ENCODE data around the gene PPP1R9B.

The PPP1R9B gene

DNA sequence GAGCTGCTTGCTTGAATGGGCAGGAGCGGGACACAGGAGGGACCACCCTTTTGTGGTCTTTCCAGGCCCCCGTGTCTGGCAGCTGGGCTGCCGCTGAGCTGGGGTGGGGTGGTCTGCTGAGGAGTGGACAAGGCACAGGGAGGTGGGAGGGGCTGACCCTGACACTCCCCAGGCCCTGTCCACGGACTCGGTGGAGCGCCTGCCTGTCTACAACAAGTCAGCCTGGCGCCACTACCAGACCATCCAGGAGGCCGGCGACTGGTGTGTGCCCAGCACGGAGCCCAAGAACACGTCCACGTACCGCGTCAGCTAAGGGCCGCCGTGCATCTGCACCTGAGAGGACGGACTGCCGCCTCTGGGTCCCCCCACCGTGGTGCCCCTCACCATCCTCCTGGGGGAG, 40.7 kb downstream of the PPP1R9B start:
- ATAC-seq (ENCODE audit: insufficient read depth, low read depth) = no peak
- Histone ChIP-seq H3K4me1 (ENCODE audit: insufficient read depth, low read length) (no peaks in the 10 kb centered on the region), H3K27me3 (ENCODE audit: insufficient read depth, low read length, poor library complexity) (no peaks in the 10 kb centered on the region), H3K27ac (ENCODE audit: low read length) (no peak overlapping the region), H3K4me3 (ENCODE audit: low read depth in 1 of 2, low read length in 2 of 2) (no peak overlapping the region), H3K9ac (ENCODE audit: low read depth, low read length) (no peak overlapping the region), H2AFZ (ENCODE audit: low read depth, low read length) (no peak overlapping the region), H4K20me1 (ENCODE audit: insufficient read depth, low read length) (no peaks in the 10 kb centered on the region; the same call in 1 of the 2 replicates), H3K4me2 (ENCODE audit: insufficient read depth, low read length) (no peak overlapping the region), H3K36me3 (ENCODE audit: insufficient read depth, low read length) (no peaks in the 10 kb centered on the region), H3K79me2 (ENCODE audit: insufficient read depth, low read length) (no peaks in the 10 kb centered on the region), H3K9me3 (ENCODE audit: insufficient read depth, low read length, severe bottlenecking) (no peaks in the 10 kb centered on the region)
- no peak for DNase-seq
- TF ChIP-seq EZH2 (IDR thresholded peaks at IDR 0.05; ENCODE audit: borderline replicate concordance, low read depth, low read length, severe bottlenecking) = no peak
- TF ChIP-seq, protein P1, sequence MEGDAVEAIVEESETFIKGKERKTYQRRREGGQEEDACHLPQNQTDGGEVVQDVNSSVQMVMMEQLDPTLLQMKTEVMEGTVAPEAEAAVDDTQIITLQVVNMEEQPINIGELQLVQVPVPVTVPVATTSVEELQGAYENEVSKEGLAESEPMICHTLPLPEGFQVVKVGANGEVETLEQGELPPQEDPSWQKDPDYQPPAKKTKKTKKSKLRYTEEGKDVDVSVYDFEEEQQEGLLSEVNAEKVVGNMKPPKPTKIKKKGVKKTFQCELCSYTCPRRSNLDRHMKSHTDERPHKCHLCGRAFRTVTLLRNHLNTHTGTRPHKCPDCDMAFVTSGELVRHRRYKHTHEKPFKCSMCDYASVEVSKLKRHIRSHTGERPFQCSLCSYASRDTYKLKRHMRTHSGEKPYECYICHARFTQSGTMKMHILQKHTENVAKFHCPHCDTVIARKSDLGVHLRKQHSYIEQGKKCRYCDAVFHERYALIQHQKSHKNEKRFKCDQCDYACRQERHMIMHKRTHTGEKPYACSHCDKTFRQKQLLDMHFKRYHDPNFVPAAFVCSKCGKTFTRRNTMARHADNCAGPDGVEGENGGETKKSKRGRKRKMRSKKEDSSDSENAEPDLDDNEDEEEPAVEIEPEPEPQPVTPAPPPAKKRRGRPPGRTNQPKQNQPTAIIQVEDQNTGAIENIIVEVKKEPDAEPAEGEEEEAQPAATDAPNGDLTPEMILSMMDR (IDR thresholded peaks at IDR 0.05; ENCODE audit: borderline replicate concordance, extremely low read depth, low read length, poor library complexity, severe bottlenecking) = no peak

DNA sequence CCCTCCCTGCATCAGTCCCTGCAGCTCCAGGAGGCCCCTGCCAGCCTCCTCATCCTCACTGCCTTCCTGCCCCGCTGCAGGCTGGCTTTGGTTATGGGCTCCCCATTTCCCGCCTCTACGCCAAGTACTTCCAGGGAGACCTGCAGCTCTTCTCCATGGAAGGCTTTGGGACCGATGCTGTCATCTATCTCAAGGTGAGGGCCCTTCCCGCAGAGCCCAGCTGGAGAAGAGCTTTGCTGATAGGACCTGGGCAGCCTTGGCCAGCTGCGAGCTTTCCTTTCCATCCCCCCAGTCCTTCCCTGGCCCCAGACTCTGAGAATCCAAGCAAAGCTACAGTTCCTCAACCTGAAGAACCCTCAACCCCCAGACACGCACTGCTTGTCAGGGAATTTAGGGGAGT, 41.3 kb downstream of the PPP1R9B start:
- H3K9me3 ChIP-seq (ENCODE audit: insufficient read depth, low read length, severe bottlenecking) = no peaks in the 10 kb centered on the region
- no peak overlapping the region for H2AFZ ChIP-seq (ENCODE audit: low read depth, low read length)
- no peak overlapping the region for H3K4me3 ChIP-seq (ENCODE audit: low read depth in 1 of 2, low read length in 2 of 2)
- no peak for TF ChIP-seq EZH2 (IDR thresholded peaks at IDR 0.05; ENCODE audit: borderline replicate concordance, low read depth, low read length, severe bottlenecking)
- TF ChIP-seq, protein P1 (IDR thresholded peaks at IDR 0.05; ENCODE audit: borderline replicate concordance, extremely low read depth, low read length, poor library complexity, severe bottlenecking) = no peak
- H3K9ac ChIP-seq (ENCODE audit: low read depth, low read length) = no peak overlapping the region
- DNase-seq (no peak), ATAC-seq (ENCODE audit: insufficient read depth, low read depth) (no peak)
- H3K27ac ChIP-seq (ENCODE audit: low read length) = no peak overlapping the region
- H3K4me1 ChIP-seq (ENCODE audit: insufficient read depth, low read length) = no peaks in the 10 kb centered on the region
- H4K20me1 ChIP-seq (ENCODE audit: insufficient read depth, low read length) = no peaks in the 10 kb centered on the region; the same call in 1 of the 2 replicates
- no peak overlapping the region for H3K4me2 ChIP-seq (ENCODE audit: insufficient read depth, low read length)
- H3K36me3 ChIP-seq (ENCODE audit: insufficient read depth, low read length) = no peaks in the 10 kb centered on the region
- H3K79me2 ChIP-seq (ENCODE audit: insufficient read depth, low read length) = no peaks in the 10 kb centered on the region
- no peaks in the 10 kb centered on the region for H3K27me3 ChIP-seq (ENCODE audit: insufficient read depth, low read length, poor library complexity)

DNA sequence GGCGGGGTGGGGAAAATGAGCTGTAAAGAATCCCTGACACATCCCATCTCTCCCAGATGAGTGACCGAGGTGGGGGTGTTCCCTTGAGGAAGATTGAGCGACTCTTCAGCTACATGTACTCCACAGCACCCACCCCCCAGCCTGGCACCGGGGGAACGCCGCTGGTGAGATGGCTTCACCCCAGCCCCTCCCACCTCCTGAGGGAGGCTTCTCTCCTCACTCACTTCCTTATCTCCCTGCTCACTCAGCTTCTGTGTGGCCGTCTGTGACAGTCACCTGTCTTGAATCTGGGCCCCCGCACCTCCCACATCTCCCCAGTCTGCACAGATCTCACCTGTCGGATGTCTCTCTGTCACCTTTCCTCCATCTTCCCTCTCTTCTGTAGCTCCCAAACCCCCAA, 41.9 kb downstream of the PPP1R9B start:
- Histone ChIP-seq H3K4me3 (ENCODE audit: low read depth in 1 of 2, low read length in 2 of 2) (no peak overlapping the region), H3K4me2 (ENCODE audit: insufficient read depth, low read length) (no peak overlapping the region), H3K79me2 (ENCODE audit: insufficient read depth, low read length) (no peaks in the 10 kb centered on the region), H3K9ac (ENCODE audit: low read depth, low read length) (no peak overlapping the region), H3K9me3 (ENCODE audit: insufficient read depth, low read length, severe bottlenecking) (no peaks in the 10 kb centered on the region), H3K36me3 (ENCODE audit: insufficient read depth, low read length) (no peaks in the 10 kb centered on the region), H3K27ac (ENCODE audit: low read length) (no peak overlapping the region), H4K20me1 (ENCODE audit: insufficient read depth, low read length) (no peaks in the 10 kb centered on the region; the same call in 1 of the 2 replicates), H3K4me1 (ENCODE audit: insufficient read depth, low read length) (no peaks in the 10 kb centered on the region), H3K27me3 (ENCODE audit: insufficient read depth, low read length, poor library complexity) (no peaks in the 10 kb centered on the region), H2AFZ (ENCODE audit: low read depth, low read length) (no peak overlapping the region)
- DNase-seq (no peak), ATAC-seq (ENCODE audit: insufficient read depth, low read depth) (no peak)
- no peak for TF ChIP-seq EZH2 (IDR thresholded peaks at IDR 0.05; ENCODE audit: borderline replicate concordance, low read depth, low read length, severe bottlenecking)
- TF ChIP-seq, protein P1 (IDR thresholded peaks at IDR 0.05; ENCODE audit: borderline replicate concordance, extremely low read depth, low read length, poor library complexity, severe bottlenecking) = no peak
